Stimulated activated CD4-positive, alpha-beta T cell treated with anti-CD3 and anti-CD28 coated beads, Interleukin-4, amount 100 ng/mL, for 48 hours (primary cell): ENCODE data around the gene ARTN.

Experiments
- DNase-seq, 2 donors: peaks; one replicate each; pipeline ENCODE4 v3.0.0-alpha.2; 2020; ENCODE audit warnings: low read depth in 2 of 2

The ARTN gene, protein sequence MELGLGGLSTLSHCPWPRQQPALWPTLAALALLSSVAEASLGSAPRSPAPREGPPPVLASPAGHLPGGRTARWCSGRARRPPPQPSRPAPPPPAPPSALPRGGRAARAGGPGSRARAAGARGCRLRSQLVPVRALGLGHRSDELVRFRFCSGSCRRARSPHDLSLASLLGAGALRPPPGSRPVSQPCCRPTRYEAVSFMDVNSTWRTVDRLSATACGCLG

DNA sequence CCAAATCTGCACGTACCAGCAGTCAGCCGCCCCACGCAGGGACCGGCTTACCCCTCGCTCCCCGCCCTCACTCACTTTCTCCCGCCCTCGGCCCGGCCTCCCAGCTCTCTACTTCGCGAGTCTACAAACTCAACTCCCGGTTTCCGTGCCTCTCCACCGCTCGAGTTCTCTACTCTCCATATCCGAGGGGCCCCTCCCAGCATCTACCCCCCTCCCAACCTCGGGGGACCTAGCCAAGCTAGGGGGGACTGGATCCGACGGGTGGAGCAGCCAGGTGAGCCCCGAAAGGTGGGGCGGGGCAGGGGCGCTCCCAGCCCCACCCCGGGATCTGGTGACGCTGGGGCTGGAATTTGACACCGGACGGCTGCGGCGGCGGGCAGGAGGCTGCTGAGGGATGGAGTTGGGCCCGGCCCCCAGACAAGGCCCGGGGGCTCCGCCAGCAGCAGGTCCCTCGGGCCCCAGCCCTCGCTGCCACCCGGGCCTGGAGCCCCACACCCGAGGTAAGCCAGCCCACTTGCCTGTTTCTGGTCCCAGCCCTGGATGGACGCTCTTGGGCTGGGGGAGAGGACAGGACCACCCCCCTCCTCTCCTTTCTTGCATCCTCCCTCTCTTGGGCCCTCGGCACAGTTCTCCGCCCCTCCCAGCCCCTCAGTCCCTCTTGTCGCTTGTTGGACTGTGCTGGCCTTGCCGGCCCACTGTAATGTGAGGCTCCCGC is at the start of gene ARTN:
TSS of gene ARTN (plus strand) at position 416 of the 715 bp plus-strand sequence. CDS start 1,856 bp downstream, outside the sequence.
- no peak for DNase-seq

DNA sequence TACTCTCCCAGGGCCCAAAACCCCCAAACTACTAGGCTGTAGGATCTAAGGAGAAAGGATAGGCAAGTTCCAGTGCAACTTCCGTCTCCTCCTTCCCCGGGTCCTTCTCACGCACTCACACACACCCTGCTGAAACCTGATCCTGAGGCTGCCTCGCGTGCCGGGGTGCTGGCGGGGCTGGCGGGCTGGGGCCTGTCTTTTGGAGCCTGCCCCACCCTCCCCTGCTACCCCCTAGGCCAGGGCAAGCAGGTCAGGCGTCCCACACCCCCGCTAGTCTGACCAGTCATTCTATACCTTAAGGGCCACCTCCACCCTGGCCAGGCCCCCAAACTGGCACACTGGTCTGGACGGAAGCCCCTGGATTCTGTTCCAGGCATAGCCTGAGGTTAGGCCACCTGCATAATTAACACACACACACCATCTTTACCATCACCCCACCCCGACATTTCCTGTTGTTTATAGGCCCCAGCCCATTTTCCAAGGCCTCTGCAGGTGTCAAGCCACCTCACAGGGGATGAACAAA is 48.3 kb upstream of the ARTN start:
- DNase-seq, result no peak

DNA sequence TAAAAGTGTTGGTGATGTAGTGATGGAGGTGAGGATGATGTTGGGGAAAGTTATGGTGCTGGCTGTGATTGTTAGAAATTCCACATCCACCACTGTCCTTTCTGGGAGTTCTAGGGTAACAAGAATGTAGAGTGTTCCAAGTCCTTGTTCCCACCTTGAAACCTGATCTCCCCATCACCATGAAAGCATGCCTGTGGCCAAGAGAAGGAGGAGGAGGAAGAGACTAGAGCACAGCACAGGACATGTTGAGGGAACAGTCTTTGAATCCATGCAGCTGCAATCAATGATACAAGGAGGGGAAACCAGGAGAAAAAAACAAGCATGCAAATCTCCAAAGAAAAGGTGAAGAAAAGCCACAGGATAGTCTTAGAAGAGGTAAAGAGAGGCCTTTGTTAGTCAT is 45.9 kb upstream of the ARTN start:
- DNase-seq, result no peak

DNA sequence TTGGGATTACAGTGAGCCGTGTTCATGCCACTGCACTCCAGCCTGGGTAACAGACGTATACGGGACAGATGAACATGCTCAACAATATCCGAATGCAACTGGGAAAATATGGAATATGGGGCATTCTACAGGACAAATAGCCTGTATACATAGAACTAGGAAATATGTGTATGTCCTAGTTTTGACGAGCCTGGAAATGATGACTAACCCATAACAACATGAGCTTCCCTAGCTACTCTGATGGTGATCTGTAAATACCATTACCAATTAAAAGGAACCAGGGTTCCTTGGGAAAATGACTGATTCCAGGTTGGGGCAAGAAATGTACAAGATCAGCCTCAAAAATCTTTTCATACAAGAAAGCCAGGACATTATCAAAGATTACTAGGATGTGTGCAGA is 42.8 kb upstream of the ARTN start:
- DNase-seq, result no peak

DNA sequence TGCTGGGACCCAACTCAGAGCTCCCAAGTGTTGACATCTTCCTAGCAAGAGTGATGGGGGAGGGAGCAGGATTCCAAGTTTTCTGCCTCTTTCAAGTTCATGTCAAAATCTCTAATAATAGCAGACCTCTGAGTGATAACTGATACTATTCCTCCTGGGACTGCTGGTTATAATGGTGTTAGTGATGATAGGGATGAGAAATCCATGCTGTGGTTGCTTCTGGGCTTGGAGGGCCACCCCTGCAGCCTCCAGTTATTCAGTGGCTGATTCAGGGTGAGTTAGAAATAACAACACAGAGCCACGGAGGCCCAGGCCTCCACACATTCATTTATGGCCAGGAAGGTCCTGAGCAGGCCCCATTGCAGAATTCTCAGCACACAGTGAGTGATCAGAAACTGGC is 40.6 kb upstream of the ARTN start:
- no peak for DNase-seq

DNA sequence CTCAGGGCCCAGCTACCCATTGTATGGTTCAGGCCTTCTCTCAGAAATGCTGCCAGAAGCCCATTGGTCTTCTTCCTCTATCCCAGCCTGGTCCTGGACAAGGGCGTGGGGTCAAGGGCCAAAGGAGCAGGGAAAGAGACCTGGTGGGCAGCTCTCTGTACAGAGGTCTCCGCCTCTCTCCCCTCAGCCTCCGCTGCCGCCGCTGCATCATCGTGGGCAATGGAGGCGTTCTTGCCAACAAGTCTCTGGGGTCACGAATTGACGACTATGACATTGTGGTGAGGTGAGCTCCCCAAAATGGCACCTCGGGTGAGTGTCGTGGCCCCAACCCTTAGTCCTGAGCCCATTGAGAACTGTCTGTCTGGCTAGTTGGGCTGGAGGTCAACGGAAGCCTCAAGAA is 34.6 kb upstream of the ARTN start:
- no peak for DNase-seq

DNA sequence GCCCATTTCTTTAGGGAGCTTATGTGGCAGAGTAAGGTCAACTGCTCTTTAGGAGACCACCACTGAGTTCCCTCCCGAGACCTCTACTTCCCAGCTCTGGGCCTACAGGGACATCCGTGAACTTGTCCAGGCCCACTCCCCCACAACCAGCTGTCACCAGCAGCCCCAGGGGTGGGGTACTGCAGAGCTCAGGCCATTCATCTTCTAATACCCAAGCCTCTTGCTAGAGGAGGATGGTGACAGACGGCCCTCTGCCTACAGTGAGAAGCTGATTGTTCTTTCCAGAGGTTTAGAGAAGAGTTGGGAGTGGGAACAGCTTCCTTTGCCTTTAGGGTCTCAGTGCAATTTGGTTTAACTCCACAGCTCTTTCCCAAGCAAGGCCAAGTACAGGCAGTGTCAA is 33.2 kb upstream of the ARTN start:
- DNase-seq, result no peak

DNA sequence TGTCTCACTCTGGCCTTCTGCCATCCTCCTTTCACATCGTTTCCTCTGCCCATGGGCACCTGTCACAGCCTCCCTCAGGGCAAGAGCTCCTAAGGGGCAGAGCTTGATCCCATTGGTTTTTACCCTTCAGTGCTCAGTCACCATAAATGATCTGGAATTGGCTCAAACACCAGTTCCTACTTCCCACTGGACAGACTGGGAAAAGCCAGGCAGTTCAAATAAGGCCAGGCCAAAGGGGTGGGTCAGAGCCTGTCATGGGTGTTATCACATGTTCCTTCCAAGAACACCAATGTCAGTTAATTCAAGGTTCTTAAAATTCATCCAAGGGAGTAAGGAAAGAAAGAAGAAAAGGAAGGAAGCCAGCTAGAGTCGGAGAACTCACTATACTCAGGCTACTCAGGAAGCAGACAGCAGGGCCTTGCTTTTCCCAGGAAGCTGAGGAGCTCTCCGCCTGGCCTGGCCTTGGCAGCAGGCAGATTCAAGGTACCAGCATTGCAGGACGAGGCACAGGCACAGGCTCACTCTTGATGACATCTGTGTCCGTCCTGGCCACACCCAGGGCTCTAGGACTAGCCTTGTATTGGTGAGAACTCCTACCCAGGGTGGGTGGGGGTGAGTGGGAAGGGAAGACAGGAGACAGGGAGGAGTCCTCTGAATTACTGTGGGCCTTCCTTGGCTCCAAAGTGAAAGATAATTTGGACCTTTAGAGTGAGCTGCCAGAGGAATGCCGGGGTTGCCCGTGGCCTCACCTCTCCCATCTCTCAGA is 32.2 kb upstream of the ARTN start:
- no peak for DNase-seq

DNA sequence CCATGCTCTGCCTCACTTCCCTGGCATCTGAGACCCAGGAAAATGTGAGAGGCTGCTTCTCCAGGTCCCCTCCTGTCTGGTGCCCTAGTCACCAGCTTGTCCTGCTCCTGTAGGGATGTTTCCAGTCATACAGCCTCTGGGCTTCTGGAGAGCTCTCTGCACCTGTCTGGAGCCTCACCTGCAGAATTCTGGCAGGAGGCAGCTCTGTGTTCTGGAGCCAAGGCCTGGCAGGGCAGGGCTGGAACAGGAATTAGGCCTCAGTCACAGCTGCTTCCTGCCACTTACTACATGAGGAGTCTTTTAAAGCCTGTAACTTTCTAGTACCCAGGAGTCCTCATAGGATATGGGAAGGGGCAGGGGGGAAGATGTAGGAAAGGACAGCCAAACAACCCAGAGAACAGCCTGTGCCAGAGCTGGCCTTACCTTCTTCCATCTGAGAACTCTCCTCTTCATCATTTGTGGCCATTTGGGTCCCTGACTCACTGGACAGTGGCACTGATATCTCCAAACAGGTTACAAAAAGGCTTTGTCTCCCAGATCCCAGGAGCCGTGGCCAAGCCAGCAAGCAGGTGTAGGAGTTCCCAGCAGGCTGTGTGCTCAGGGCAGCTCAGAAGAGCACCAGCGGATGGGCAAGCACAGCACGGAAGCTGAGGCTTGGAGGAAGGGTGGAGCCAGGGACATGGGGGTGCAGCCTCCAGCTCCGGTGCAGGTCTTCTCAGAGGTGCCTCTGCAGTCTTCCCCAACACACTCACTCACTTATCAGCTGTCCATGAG is 31.4 kb upstream of the ARTN start:
- no peak for DNase-seq

DNA sequence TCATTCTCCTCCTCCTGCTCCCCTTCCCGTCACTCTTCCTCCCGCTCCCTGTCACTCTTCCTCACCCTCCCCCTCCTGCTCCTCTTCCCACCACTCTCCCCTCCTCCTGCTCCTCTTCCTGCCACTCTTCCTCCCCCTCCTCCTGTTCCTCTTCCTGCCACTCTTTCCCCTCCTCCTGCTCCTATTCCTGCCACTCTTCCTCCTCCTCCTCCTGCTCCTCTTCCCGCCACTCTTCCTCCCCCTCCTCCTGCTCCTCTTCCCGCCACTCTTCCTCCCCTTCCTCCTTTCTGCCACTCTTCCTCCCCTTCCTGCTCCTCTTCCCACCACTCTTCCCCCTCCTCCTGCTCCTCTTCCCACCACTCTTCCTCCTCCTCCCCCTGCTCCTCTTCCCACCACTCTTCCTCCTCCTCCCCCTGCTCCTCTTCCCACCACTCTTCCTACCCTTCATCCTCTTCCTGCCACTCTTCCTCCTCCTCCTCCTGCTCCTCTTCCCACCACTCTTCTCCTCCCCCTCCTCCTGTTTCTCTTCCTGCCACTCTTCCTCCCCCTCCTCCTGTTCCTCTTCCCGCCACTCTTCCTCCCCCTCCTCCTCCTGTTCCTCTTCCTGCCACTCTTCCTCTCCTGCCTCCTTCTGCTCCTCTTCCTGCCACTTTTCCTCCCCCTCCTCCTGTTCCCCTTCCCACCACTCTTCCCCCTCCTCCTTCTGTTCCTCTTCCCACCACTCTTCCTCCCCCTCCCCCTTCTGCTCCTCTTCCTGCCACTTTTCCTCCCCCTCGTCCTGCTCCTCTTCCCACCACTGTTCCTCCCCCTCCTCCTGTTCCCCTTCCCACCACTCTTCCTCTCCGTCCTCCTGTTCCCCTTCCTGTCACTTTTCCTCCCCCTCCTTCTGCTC is 28.7 kb upstream of the ARTN start:
- DNase-seq, result no peak

DNA sequence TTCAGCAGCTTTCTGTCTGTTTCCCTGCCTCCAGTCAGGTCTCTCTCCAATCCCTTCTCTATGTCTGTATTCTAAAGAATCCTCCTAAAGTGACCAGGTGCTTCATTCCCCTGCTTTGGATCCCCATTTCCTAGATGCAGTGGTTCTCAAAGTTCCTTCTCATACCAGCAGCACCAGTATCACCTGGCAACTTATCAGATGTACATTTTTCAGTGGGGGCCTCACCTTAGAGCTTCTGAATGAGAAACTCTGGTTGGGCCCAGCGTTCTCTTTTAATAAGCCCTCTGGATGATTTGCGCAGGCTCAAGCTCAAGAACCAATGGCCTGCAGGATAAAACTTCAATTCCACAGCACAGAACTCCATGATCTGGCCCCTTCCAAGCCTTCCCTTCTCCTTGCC is 25.4 kb upstream of the ARTN start:
- no peak for DNase-seq

DNA sequence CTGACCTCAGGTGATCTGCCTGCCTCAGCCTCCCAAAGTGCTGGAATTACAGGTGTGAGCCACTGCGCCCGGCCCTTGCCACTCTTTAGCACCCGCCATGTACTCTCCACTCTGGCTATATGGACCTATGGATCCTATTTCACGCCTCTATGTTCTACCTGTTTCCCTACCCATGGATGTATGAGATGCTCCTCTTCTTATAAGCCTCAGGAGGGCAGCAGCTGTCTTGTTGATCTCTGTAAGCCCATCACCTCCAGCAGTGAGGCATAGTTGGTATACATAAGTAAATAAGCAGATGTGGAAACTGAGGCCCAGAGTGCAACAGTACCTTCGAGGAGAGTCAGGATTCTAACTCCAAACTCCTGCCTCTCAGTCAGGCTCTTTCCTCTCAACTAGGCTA is 24.7 kb upstream of the ARTN start:
- no peak for DNase-seq

DNA sequence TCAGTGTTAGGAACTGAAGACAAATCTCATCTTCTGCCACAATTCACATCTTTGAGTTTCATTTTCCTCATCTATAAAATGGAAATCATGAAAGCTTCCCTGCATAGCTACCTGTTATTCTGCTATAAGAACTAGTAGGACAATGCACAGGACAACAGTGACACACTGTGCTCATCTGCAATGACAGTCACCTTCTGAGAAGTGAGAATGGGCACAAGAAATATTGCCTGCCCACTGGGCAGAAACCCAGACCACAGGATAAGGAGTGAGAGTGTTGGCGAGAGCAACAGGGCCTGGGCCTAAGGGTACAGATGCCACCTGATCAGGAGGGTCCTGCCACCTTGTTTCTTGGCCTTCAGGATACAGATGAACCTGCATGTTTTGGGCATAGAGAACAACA is 23.3 kb upstream of the ARTN start:
- DNase-seq, result no peak

DNA sequence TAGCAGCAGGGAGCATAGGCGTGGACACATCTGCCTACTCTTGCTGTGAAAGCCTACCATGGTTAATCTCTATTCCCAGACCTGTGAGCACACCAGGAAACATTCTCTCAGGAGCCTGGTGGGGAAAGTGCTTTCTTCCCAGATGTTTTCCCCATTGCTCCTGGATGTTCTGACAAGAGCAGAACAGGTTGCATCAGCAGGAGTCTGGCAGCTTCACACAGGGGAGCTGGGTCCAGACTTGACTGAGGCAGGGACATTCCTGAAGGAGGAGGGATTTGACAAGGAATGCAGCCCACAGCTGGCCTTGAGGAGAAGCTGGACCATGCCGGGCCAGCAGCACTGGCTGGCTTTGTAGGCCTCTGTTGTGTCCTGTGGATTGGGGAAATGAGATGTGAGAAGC is 21.0 kb upstream of the ARTN start:
- no peak for DNase-seq

DNA sequence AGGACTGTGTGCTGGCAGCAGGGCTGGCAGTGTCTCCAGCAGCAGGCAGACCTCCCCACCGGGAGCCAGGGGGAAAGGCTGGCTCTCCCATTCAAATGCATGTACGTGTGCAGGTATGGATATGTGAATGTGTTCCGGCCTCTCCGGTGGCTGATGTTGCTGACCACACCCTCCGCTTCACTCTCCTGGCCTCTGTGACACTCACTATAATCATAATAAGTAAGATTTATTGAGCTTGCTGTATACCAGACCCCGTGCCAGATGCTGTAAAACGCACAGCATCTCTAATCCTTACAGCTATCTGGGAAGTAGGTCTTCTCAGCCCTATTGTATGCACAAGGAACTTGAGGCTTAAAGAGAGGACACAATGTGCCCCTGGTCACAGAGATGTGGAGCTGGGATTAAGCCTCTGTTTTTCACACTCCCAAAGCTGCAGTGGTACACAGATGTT is 20.5 kb upstream of the ARTN start:
- no peak for DNase-seq

DNA sequence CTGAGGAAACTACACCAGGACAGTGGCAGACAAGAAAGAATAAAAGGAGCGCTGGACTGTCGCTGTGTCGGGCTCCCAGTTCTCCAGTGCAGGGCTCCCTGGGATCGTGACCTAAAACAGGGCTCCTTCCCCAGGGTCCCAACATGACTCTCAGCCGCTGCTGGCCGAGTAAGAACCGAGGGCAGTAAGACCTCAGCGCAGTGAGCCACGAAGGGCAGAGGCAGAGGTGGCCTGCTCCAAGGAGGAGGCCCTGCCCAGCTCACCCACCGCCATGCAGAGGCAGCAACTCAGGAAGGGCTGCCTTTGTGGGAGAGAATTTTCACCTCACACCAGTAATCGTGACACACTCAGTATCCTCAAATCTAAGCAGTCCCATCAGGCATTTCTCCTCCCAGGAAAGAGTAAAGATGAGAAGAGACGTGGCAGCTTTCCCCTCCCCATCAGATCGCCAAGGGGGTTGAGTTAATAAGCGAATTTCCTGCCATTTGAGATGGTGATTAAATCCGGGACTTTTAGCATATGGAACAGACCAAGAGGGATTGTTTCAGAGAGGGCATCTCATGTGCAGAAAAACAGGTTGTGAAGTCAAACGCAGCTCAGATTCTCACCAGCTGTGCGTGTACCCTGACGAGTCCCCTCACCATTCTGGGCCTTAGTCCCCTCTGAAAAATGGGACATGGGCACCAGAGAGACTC is 19.8 kb upstream of the ARTN start:
- no peak for DNase-seq

DNA sequence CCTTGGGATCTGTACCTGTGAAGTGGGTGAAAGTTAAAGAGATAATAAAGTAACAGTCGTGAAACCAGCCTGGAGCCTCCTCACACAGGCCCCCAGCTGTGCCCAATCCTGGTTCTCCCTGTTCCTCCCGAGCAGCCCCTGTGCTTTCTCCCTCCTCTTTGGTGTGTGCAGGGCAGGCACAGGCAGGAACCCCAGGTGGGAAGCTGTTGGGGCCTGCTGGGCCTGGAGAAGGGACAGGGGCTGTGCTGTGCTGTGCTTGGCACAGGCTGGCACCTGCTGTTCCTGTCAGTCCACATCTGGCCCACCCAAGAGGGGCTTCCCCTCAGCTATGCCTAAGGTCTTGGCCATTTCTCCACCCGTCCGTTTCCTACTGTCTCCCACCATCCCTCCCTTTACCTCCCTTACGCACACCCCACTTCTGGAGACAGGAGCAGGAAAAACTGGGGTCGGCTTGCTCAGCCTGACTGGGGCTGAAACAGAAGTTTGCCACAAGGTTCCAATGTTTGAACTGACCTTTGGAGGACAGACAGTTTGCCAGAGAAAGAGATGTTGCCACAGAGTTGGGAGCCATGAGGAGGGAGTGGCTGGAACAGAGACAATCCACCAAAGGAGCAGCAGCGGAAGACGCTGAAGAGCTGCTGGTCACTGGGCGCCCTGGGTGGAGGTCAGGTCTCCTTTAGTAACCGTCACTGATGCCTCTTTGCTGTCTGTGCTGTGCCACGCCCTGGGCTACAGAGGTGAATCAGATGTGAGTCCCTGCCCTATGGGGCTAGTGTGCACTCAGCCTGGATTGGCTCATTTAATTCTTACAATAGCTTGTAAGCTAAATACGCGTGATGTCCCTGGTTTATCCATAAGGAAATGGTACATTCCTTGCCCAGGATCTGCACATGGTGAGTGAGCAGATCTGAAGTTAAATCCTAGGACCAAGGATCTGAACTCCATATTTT is 18.8 kb upstream of the ARTN start:
- DNase-seq, result no peak

DNA sequence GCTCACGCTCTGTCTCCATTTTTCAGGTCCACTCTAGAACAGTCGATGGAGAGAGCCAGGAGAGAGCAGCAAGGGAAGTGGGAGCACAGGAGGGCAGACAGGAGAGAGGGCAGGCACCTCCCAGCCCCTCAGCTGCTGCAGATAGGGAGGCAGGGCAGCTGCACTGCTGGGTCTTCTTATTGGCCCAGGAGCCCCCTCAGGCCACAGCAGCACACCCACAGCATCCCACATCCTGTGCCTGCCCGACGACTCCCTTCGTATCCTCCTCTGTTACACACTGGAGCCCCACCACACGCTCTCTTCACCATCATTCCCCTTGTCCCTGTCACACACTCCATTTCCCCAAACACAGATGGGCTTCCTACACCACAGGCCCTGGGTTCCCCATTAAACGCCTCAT is 13.7 kb upstream of the ARTN start:
- DNase-seq, result no peak

DNA sequence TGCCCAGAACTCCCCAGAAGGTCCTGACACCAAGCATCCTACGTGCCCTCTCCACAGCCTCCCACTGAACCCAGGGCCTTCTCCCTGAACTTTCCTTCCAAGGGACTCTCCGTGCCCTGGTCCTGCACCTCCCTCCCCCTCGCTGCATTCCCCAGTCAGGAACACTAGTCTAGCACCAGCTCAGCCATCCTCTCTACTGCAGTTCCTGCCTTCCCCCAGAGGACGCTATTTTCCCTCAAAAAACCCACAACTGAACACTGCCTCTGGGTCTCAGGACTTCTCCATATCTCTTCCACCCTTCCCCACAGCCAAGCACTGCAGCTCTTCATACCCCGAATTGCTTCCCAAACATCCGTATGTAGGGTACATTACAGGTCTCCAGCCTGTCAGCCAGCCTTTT is 12.6 kb upstream of the ARTN start:
- no peak for DNase-seq
